ENCODE measurements around the gene STPG4.

- TF ChIP-seq CTCF (IDR thresholded peaks at IDR 0.05) (no peak), POLR2A (IDR thresholded peaks at IDR 0.05) (no peak)
Measured at GRCh38 chr2:47147021-47147420, 8.1 kb downstream of the STPG4 start.

Measured in lower leg skin (tissue), 3 donors.